Measurements from ENCODE around the gene ITPR1. TPM values are rescaled to one million over a fixed set of nuclear protein-coding genes. Genes with fewer than 3 reads are reported as not detected.

ITPR1 gene
- polyA plus RNA-seq, 1 of the 3 experiments (the other 2 are of a cell fraction): 5.9 TPM

DNA sequence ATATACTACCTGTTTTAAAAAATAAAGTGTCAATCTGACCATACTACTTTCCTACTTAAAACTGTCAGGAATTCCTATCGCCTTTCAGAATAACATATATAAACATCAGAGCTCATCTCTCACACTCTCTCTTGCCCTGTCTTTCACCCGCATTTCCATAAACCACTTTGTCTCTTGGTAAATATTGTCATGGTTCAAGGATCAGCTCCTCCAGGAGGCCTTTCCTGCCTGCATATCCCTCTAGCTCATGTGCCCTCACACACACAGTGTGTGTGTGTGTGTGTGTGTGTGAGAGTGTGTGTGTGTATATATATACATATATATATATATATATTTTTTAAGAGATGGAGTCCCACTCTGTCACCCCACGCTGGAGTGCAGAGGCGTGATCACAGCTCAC lies 32.8 kb upstream of the ITPR1 start:
- no peaks in the 10 kb centered on the region for H4K20me1 ChIP-seq (ENCODE audit: insufficient read depth)
- H3K27me3 ChIP-seq (ENCODE audit: insufficient read depth): no peaks in the 10 kb centered on the region
- H3K4me3 ChIP-seq (ENCODE audit: low read depth in 2 of 2, low read length in 1 of 2): no peak overlapping the region
- no peaks in the 10 kb centered on the region for H3K9me2 ChIP-seq
- POLR2A ChIA-PET: no interaction called here
- CTCF ChIA-PET: no interaction called here
- no peaks in the 10 kb centered on the region for H3K36me3 ChIP-seq (replicated peaks in 1 of 2; ENCODE audit: control insufficient read depth in 1 of 2, insufficient read depth in 2 of 2, low read length in 1 of 2)
- no peak overlapping the region for H3K27ac ChIP-seq (ENCODE audit: low read depth in 2 of 2, low read length in 1 of 2)
- 91% methylated on average over 4 of the region's 4 CpGs for WGBS (ENCODE audit: low lambda C conversion rate)
- no peaks in the 10 kb centered on the region for H3K9me3 ChIP-seq
- no peak overlapping the region for H2AFZ ChIP-seq (ENCODE audit: low read depth)
- no peak overlapping the region for H3K9ac ChIP-seq
- H3K79me2 ChIP-seq (ENCODE audit: insufficient read depth): peaks cover 5% of the 10 kb centered on the region; the same call in 1 of the 2 replicates
- TF ChIP-seq GATA2 (CRISPR knock-in tag; IDR thresholded peaks at IDR 0.05) (no peak), RCOR1 (IDR thresholded peaks at IDR 0.05; ENCODE audit: low read length) (no peak), EZH2phosphoT487 (IDR thresholded peaks at IDR 0.05; ENCODE audit: borderline replicate concordance, low read depth) (no peak), NRF1 (IDR thresholded peaks at IDR 0.05; ENCODE audit: low read depth, low read length) (no peak), ELF1 (IDR thresholded peaks at IDR 0.05) (no peak), MEF2A (IDR thresholded peaks at IDR 0.05; ENCODE audit: borderline replicate concordance, low read depth) (no peak)
- TF ChIP-seq, protein P1, sequence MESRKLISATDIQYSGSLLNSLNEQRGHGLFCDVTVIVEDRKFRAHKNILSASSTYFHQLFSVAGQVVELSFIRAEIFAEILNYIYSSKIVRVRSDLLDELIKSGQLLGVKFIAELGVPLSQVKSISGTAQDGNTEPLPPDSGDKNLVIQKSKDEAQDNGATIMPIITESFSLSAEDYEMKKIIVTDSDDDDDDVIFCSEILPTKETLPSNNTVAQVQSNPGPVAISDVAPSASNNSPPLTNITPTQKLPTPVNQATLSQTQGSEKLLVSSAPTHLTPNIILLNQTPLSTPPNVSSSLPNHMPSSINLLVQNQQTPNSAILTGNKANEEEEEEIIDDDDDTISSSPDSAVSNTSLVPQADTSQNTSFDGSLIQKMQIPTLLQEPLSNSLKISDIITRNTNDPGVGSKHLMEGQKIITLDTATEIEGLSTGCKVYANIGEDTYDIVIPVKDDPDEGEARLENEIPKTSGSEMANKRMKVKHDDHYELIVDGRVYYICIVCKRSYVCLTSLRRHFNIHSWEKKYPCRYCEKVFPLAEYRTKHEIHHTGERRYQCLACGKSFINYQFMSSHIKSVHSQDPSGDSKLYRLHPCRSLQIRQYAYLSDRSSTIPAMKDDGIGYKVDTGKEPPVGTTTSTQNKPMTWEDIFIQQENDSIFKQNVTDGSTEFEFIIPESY (IDR thresholded peaks at IDR 0.05; ENCODE audit: borderline replicate concordance, low read depth): no peak
- TF ChIP-seq, protein P2, sequence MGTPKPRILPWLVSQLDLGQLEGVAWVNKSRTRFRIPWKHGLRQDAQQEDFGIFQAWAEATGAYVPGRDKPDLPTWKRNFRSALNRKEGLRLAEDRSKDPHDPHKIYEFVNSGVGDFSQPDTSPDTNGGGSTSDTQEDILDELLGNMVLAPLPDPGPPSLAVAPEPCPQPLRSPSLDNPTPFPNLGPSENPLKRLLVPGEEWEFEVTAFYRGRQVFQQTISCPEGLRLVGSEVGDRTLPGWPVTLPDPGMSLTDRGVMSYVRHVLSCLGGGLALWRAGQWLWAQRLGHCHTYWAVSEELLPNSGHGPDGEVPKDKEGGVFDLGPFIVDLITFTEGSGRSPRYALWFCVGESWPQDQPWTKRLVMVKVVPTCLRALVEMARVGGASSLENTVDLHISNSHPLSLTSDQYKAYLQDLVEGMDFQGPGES (IDR thresholded peaks at IDR 0.05; ENCODE audit: low read depth, low read length): no peak
- TF ChIP-seq, protein P3, sequence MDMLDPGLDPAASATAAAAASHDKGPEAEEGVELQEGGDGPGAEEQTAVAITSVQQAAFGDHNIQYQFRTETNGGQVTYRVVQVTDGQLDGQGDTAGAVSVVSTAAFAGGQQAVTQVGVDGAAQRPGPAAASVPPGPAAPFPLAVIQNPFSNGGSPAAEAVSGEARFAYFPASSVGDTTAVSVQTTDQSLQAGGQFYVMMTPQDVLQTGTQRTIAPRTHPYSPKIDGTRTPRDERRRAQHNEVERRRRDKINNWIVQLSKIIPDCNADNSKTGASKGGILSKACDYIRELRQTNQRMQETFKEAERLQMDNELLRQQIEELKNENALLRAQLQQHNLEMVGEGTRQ (IDR thresholded peaks at IDR 0.05; ENCODE audit: borderline replicate concordance, low read depth, low read length): no peak
- no peak for DNase-seq
- H3F3A ChIP-seq (replicated peaks; ENCODE audit: insufficient read depth): peaks cover 10% of the 10 kb centered on the region
- no peak overlapping the region for H3K4me2 ChIP-seq
- no peaks in the 10 kb centered on the region for H3K4me1 ChIP-seq (ENCODE audit: control insufficient read depth in 1 of 2, insufficient read depth in 2 of 2, low read depth in 1 of 2, low read length in 1 of 2)

DNA sequence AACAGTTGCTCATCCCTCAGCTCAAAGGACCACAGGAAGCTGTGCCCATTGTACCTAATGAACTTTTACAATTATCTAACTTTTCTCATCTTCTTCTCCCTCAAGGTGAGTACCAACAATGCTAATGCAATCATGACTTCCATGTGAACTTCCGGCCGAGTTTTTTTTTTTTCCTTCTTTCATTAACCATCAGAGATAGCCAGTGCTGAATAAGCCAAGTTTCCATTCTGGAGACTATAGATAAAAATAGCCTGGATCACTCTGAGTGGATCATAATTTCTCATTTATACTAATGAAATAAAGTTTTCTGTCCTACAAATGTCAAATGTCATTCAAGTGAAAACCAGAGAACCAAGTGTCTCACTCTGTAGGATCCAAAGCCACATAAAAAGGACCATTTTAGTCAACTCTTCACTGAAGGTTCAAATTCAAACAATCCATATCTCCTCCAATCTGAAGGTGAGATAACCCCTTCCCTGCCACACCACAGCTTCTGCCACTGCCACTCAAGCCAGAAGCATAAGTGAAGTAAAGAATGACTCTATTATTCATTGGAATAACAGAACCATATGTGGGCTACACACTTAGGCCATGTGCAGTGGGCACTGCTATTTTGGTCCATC lies 31.6 kb upstream of the ITPR1 start:
- Histone ChIP-seq H3K36me3 (replicated peaks in 1 of 2; ENCODE audit: control insufficient read depth in 1 of 2, insufficient read depth in 2 of 2, low read length in 1 of 2) (no peaks in the 10 kb centered on the region), H3K27me3 (ENCODE audit: insufficient read depth) (no peaks in the 10 kb centered on the region), H3K4me2 (no peak overlapping the region), H4K20me1 (ENCODE audit: insufficient read depth) (no peaks in the 10 kb centered on the region), H3K4me1 (ENCODE audit: control insufficient read depth in 1 of 2, insufficient read depth in 2 of 2, low read depth in 1 of 2, low read length in 1 of 2) (peaks cover 0 to 4% of the 10 kb centered on the region in 2 experiments; a peak in 1 of 4 replicates), H2AFZ (ENCODE audit: low read depth) (no peak overlapping the region), H3K27ac (ENCODE audit: low read depth in 2 of 2, low read length in 1 of 2) (no peak overlapping the region), H3K9ac (no peak overlapping the region), H3F3A (replicated peaks; ENCODE audit: insufficient read depth) (peaks cover 10% of the 10 kb centered on the region), H3K79me2 (ENCODE audit: insufficient read depth) (peaks cover 15% of the 10 kb centered on the region), H3K4me3 (ENCODE audit: low read depth in 2 of 2, low read length in 1 of 2) (no peak overlapping the region), H3K9me3 (no peaks in the 10 kb centered on the region), H3K9me2 (no peaks in the 10 kb centered on the region)
- POLR2A ChIA-PET: no interaction called here
- 93% methylated on average over 2 of the region's 2 CpGs for WGBS (ENCODE audit: low lambda C conversion rate)
- TF ChIP-seq TAF1 (IDR thresholded peaks at IDR 0.05; ENCODE audit: borderline replicate concordance, low read depth, low read length) (no peak), SMC3 (IDR thresholded peaks at IDR 0.05; ENCODE audit: low read depth, low read length) (no peak), NFIC (IDR thresholded peaks at IDR 0.05; ENCODE audit: borderline replicate concordance) (no peak), JUND (IDR thresholded peaks at IDR 0.05) (no peak), YY1 (IDR thresholded peaks at IDR 0.05; ENCODE audit: low read depth) (no peak), EP300 (IDR thresholded peaks at IDR 0.05; ENCODE audit: borderline replicate concordance in 1 of 2, low read depth in 1 of 2, low read length in 1 of 2) (no peak), CHD2 (IDR thresholded peaks at IDR 0.05; ENCODE audit: low read length, partially characterized antibody) (no peak)
- TF ChIP-seq, protein P4, sequence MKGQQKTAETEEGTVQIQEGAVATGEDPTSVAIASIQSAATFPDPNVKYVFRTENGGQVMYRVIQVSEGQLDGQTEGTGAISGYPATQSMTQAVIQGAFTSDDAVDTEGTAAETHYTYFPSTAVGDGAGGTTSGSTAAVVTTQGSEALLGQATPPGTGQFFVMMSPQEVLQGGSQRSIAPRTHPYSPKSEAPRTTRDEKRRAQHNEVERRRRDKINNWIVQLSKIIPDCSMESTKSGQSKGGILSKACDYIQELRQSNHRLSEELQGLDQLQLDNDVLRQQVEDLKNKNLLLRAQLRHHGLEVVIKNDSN (IDR thresholded peaks at IDR 0.05; ENCODE audit: borderline replicate concordance, low read depth): no peak
- TF ChIP-seq, protein P5, sequence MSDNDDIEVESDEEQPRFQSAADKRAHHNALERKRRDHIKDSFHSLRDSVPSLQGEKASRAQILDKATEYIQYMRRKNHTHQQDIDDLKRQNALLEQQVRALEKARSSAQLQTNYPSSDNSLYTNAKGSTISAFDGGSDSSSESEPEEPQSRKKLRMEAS (IDR thresholded peaks at IDR 0.05; ENCODE audit: low read depth): no peak
- TF ChIP-seq, protein P1 (IDR thresholded peaks at IDR 0.05; ENCODE audit: borderline replicate concordance, low read depth): no peak
- CTCF ChIA-PET: interaction anchor here (0.6 to 1.3 kb wide), 3 partner anchors 111 to 436 kb away, joined by 3 to 4 read pairs (median 3); no protein-coding TSS in a partner anchor
- DNase-seq: no peak

Data from SK-N-SH (cell line).